ENCODE results near the gene RSAD1. TPM values are rescaled to one million over a fixed set of nuclear protein-coding genes. Genes with fewer than 3 reads are reported as not detected.

The RSAD1 gene
- total and polyA plus RNA-seq, 3 experiments from 2014 or later, result 45.7 to 66.4 (median 46.8) TPM

DNA sequence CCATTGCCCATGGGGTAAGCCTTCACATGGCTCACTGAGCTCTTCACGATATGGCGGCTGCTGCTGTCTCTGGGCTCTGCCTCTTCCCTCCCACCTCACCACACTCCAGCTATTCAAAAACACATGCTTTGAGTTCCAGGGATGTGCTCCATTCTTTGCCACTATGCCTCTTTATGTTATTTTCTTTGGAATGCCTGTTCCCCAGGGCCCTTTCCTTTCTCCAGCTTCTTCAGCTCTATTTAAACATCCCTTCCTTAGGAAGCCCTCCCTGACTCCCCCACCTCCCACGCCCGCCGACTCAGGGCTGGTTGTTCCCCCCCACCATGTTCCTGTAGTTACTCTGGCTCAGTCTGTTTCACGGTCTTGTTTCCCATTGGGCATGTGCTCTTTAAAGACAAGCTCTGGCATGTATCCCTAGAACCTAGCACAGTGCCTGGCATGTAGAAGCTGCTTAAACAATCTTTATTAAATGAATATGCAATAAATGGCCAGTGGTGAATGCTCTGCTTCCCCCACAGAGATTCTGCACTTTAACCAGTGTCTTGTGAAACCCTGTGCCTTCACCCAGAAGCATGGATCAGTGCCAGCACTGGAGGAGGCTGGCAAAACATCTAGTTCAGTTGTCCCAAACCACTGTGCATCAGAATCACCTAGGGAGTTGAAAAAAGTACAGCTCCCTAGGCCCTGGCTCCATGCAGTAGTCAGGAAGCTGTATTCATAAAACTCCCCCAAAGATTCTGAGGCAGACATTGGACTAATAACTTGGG, 36.5 kb downstream of the RSAD1 start:
- ChIA-PET POLR2A (no interaction called here), CTCF (no interaction called here)
- Mint-ChIP-seq H3K9me3 (no peaks in the 10 kb centered on the region), H3K36me3 (no peaks in the 10 kb centered on the region), H3K4me1 (peaks cover 11 to 14% (median 13%) of the 10 kb centered on the region in 3 donors), H3K4me3 (peak overlapping the region in 1 of 7 donors; percentile 40), H3K27ac (peak overlapping the region in 1 of 8 donors; percentile 16), H3K27me3 (peaks cover 2 to 3% of the 10 kb centered on the region in 2 donors)
- no peaks in the 10 kb centered on the region for H3K27me3 ChIP-seq (ENCODE audit: insufficient read depth, low read length, poor library complexity, severe bottlenecking)
- peaks cover 6% of the 10 kb centered on the region for H3K4me1 ChIP-seq (ENCODE audit: insufficient read depth, low read length)
- H3K4me3 ChIP-seq (ENCODE audit: low read length), result no peak overlapping the region
- no peaks in the 10 kb centered on the region for H3K36me3 ChIP-seq (ENCODE audit: insufficient read depth, low read length)
- no peak for DNase-seq
- H3K9me3 ChIP-seq (ENCODE audit: low read length), result no peaks in the 10 kb centered on the region
- H3K27ac ChIP-seq (ENCODE audit: low read depth, low read length), result no peak overlapping the region

DNA sequence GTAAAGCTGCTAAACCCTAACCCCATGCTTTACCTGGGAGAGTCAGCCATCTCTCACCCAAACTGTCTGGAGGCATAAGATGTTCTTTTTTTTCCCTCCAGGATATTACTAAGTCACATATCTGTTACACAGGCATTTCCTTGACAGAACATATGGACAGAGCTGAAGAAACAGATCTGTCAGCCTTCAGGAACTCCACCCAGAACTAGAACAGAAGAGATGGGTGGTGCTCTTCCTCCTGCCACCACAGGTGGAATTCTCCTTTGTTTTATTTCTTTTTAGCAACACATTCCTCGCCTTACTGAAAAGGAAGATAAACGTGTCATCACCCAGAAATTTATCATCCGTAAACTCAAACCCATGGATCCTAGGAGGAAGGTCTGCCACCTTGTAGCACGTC, 38.4 kb downstream of the RSAD1 start:
- Histone ChIP-seq H3K4me3 (ENCODE audit: low read length) (no peak overlapping the region), H3K27ac (ENCODE audit: low read depth, low read length) (no peak overlapping the region), H3K9me3 (ENCODE audit: low read length) (no peaks in the 10 kb centered on the region), H3K36me3 (ENCODE audit: insufficient read depth, low read length) (no peaks in the 10 kb centered on the region), H3K4me1 (ENCODE audit: insufficient read depth, low read length) (no peaks in the 10 kb centered on the region), H3K27me3 (ENCODE audit: insufficient read depth, low read length, poor library complexity, severe bottlenecking) (no peaks in the 10 kb centered on the region)
- CTCF ChIA-PET, result interaction anchor here (1.6 kb wide), 1 partner anchor 12 kb away, joined by 5 read pairs; no protein-coding TSS in a partner anchor
- H3K4me1 Mint-ChIP-seq, result no peaks in the 10 kb centered on the region
- POLR2A ChIA-PET, result interaction anchor here (0.6 kb wide), 1 partner anchor 74 kb away, joined by 5 read pairs; no protein-coding TSS in a partner anchor
- no peak overlapping the region for H3K4me3 Mint-ChIP-seq
- peaks cover 0 to 2% of the 10 kb centered on the region in 2 donors for H3K27me3 Mint-ChIP-seq
- H3K27ac Mint-ChIP-seq, result peak overlapping the region in 1 of 8 donors; percentile 48
- no peaks in the 10 kb centered on the region for H3K36me3 Mint-ChIP-seq
- no peaks in the 10 kb centered on the region for H3K9me3 Mint-ChIP-seq
- no peak for DNase-seq

DNA sequence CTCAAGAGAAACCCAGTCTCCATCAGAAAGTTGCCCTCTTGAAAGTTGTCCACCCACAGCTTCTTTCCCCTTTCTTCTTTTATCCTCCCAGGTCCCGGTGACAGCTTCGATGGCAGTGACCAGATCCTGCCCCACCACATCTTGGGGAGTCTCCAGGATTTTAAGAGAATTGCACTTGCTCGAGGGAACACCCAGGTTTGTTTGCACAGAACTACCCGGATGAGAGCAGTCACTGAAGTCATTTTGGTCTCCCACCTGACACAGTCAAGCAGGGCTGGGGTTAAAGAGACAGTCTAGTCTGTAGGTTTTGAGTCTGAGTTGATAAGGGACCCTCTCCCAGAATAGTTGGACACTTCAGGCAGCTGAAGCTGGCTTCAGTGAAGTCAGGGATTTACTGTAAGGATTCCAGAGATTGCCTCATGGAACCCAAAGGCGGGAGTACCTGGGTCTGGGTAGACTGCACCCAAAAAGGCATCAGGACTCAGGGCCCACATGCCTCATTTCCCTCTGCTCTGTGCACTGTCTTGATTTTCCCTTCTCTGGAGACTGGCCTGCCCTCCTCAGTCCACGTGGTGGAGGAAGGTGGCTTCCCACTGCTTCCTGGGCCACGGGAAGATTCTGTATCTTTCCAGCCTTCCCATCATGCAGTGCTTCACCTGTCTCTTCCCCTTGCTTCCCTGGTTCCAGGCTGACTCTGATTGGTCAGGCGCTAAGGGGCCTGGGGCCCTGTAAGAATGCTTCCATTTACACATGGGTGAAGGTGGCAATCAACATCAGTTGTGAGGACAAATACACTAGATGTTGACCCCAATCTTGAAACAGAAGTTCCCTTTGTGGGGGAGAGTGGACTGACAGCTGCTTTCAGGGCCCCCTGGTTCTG, 39.1 kb downstream of the RSAD1 start:
- CTCF ChIA-PET, result interaction anchor here (1.6 kb wide), 1 partner anchor 11 kb away, joined by 5 read pairs; no protein-coding TSS in a partner anchor
- H3K4me1 ChIP-seq (ENCODE audit: insufficient read depth, low read length), result no peaks in the 10 kb centered on the region
- Mint-ChIP-seq H3K9me3 (no peaks in the 10 kb centered on the region), H3K36me3 (no peaks in the 10 kb centered on the region), H3K4me1 (no peaks in the 10 kb centered on the region), H3K27ac (peak overlapping the region in 1 of 8 donors; percentile 38), H3K27me3 (peaks cover 0 to 2% of the 10 kb centered on the region in 2 donors), H3K4me3 (no peak overlapping the region)
- no peak overlapping the region for H3K27ac ChIP-seq (ENCODE audit: low read depth, low read length)
- POLR2A ChIA-PET, result no interaction called here
- H3K4me3 ChIP-seq (ENCODE audit: low read length), result no peak overlapping the region
- H3K36me3 ChIP-seq (ENCODE audit: insufficient read depth, low read length), result no peaks in the 10 kb centered on the region
- H3K9me3 ChIP-seq (ENCODE audit: low read length), result no peaks in the 10 kb centered on the region
- H3K27me3 ChIP-seq (ENCODE audit: insufficient read depth, low read length, poor library complexity, severe bottlenecking), result no peaks in the 10 kb centered on the region
- DNase-seq, result no peak

DNA sequence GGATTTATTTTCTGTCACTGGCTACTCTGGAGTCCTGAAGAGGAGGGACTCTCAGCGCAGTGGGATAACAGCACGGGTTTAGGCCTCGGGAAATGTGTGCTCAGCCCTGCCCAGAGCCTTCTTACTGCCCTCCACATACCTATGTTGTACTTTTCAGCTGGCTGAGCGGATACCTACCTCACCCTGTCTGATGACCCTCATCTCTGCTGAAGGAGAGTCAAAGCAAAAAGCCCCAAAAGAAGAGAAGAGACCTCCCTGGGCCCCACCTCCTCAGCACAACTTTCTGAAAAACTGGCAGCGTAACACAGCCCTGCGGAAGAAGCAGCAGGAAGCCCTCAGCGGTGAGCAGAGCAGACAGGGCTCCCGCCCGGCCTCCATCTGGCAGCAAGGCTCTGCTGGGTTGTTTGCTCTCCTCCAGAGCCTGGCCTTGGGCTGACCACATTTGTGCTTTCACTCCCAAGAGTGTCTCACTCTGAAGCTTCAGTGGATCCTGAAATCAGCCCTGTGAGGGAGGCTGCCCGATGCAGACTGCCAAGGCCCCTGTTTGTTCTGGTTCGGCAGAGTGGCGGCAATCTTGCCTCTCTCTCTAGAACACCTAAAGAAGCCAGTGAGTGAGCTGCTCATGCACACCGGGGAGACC, 39.8 kb downstream of the RSAD1 start:
- CTCF ChIA-PET, result no interaction called here
- Histone ChIP-seq H3K4me3 (ENCODE audit: low read length) (no peak overlapping the region), H3K36me3 (ENCODE audit: insufficient read depth, low read length) (no peaks in the 10 kb centered on the region), H3K4me1 (ENCODE audit: insufficient read depth, low read length) (no peaks in the 10 kb centered on the region), H3K9me3 (ENCODE audit: low read length) (no peaks in the 10 kb centered on the region), H3K27me3 (ENCODE audit: insufficient read depth, low read length, poor library complexity, severe bottlenecking) (no peaks in the 10 kb centered on the region), H3K27ac (ENCODE audit: low read depth, low read length) (no peak overlapping the region)
- Mint-ChIP-seq H3K27ac (peak overlapping the region in 1 of 8 donors; percentile 38), H3K36me3 (no peaks in the 10 kb centered on the region), H3K4me3 (no peak overlapping the region), H3K4me1 (no peaks in the 10 kb centered on the region), H3K27me3 (peaks cover 0 to 3% of the 10 kb centered on the region in 2 donors), H3K9me3 (no peaks in the 10 kb centered on the region)
- DNase-seq, result no peak
- POLR2A ChIA-PET, result no interaction called here

DNA sequence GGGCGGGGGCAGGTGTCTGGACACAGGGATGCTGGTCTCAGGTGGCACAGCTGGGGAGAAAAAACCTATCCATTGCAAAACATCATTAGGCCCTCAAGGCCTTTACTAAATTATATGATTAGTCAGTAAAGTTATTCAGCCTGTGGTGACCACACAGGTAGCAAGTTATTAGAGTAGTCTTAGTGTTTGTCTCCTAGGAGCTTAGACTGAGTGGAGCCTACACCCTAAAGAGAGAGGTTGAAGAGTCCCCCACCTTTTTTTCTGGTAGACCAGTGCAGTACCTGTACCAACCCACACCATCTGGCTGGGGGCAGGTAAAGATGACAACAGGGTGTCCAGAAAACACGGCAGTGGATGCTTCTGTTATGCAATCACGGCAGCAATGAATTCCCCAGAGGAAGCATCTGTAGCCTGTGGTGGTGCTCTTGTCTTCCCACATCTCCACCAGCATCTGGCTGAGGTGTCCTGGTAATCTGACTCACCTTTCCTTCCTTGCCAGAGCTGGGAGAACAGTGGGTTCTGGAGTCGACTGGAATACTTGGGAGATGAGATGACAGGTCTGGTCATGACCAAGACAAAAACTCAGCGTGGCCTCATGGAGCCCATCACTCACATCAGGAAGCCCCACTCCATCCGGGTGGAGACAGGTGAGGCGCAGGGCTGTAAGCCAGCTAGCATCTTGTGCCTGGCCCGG, 40.6 kb downstream of the RSAD1 start:
- no peaks in the 10 kb centered on the region for H3K4me1 Mint-ChIP-seq
- CTCF ChIA-PET, result no interaction called here
- Histone ChIP-seq H3K27me3 (ENCODE audit: insufficient read depth, low read length, poor library complexity, severe bottlenecking) (no peaks in the 10 kb centered on the region), H3K27ac (ENCODE audit: low read depth, low read length) (no peak overlapping the region), H3K36me3 (ENCODE audit: insufficient read depth, low read length) (no peaks in the 10 kb centered on the region), H3K4me3 (ENCODE audit: low read length) (no peak overlapping the region), H3K4me1 (ENCODE audit: insufficient read depth, low read length) (no peaks in the 10 kb centered on the region), H3K9me3 (ENCODE audit: low read length) (no peaks in the 10 kb centered on the region)
- no peak overlapping the region for H3K4me3 Mint-ChIP-seq
- POLR2A ChIA-PET, result no interaction called here
- H3K9me3 Mint-ChIP-seq, result no peaks in the 10 kb centered on the region
- no peak overlapping the region for H3K27ac Mint-ChIP-seq
- peaks cover 0 to 4% of the 10 kb centered on the region in 2 donors for H3K27me3 Mint-ChIP-seq
- DNase-seq, result no peak
- H3K36me3 Mint-ChIP-seq, result no peaks in the 10 kb centered on the region

DNA sequence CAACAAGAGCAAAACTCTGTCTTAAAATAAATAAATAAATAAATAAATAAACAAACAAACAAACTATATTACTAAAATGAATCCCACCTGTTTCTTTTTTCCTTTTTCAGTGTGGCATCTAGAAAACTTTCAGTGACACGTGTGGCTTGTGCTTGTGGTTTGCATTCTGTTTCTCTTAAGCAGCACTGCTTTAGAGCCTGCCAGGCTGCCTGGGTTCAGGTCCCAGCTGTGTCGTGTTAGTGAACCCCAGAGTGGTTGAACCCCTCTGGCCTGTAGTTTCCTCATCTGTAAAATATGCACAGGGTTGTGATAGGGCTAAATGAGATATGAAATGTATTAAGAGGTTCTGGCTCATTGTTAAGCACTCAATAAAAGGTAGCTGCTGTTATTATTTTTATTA, 41.8 kb downstream of the RSAD1 start:
- Histone ChIP-seq H3K27ac (ENCODE audit: low read depth, low read length) (no peak overlapping the region), H3K9me3 (ENCODE audit: low read length) (no peaks in the 10 kb centered on the region), H3K4me3 (ENCODE audit: low read length) (no peak overlapping the region), H3K27me3 (ENCODE audit: insufficient read depth, low read length, poor library complexity, severe bottlenecking) (no peaks in the 10 kb centered on the region), H3K36me3 (ENCODE audit: insufficient read depth, low read length) (no peaks in the 10 kb centered on the region), H3K4me1 (ENCODE audit: insufficient read depth, low read length) (no peaks in the 10 kb centered on the region)
- Mint-ChIP-seq H3K36me3 (no peaks in the 10 kb centered on the region), H3K4me3 (no peak overlapping the region), H3K9me3 (no peaks in the 10 kb centered on the region), H3K27ac (no peak overlapping the region), H3K4me1 (no peaks in the 10 kb centered on the region), H3K27me3 (peaks cover 0 to 4% of the 10 kb centered on the region in 2 donors)
- CTCF ChIA-PET, result interaction anchor here (0.9 kb wide), 1 partner anchor 20 kb away, joined by 3 read pairs; no protein-coding TSS in a partner anchor
- POLR2A ChIA-PET, result no interaction called here
- DNase-seq, result no peak

DNA sequence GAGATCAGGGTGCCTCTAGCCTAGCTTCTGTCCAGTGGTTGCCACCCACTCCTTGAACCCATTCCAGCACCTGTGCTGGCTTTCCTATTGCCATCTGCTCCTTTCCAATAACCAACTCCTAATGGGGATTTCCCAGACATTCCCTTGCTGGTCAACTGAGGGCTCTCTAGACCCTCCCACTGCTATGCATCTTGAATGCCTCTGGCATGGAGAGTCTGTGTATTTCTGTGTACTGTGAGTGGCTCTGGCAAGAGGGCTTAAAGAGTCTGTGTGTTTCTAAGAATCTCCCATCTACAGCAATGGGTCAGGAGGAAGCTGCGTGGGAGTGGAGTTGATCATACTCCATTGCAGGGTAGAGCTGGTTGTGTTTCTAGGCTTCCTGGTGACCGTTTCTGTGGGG, 42.9 kb downstream of the RSAD1 start:
- Histone ChIP-seq H3K9me3 (ENCODE audit: low read length) (no peaks in the 10 kb centered on the region), H3K4me3 (ENCODE audit: low read length) (no peak overlapping the region), H3K27me3 (ENCODE audit: insufficient read depth, low read length, poor library complexity, severe bottlenecking) (no peaks in the 10 kb centered on the region), H3K36me3 (ENCODE audit: insufficient read depth, low read length) (no peaks in the 10 kb centered on the region), H3K27ac (ENCODE audit: low read depth, low read length) (no peak overlapping the region), H3K4me1 (ENCODE audit: insufficient read depth, low read length) (no peaks in the 10 kb centered on the region)
- CTCF ChIA-PET, result no interaction called here
- DNase-seq, result no peak
- Mint-ChIP-seq H3K9me3 (no peaks in the 10 kb centered on the region), H3K4me1 (no peaks in the 10 kb centered on the region), H3K27ac (no peak overlapping the region), H3K27me3 (peaks cover 0 to 4% of the 10 kb centered on the region in 2 donors), H3K36me3 (no peaks in the 10 kb centered on the region), H3K4me3 (no peak overlapping the region)
- POLR2A ChIA-PET, result no interaction called here

All from CD8-positive, alpha-beta memory T cell (primary cell).